Sigmoid colon (tissue), 4 donors: ENCODE results near the gene CALML4.

Experiments
- POLR2AphosphoS5 ChIP-seq, 4 donors: sonication (generic); formaldehyde crosslinking; IDR thresholded peaks; one replicate each; pipeline ENCODE4 v1.6.1; 2017; ENCODE audit warnings: antibody characterized with exemption in 4 of 4
- TF ChIP-seq, protein P1 (sequence below), 4 experiments: fragments of 450-650 bp in 3 of 4; fragments of 200-600 bp in 1 of 4; IDR thresholded peaks; one replicate each; pipeline ENCODE4 v1.5.1; 2016 to 2019; ENCODE audit warnings: antibody characterized with exemption in 4 of 4, mild to moderate bottlenecking in 3 of 4, moderate library complexity in 2 of 4

GRCh38 chr15:68204776-68205557 lies at the start of gene CALML4:
- TF ChIP-seq, protein P1, sequence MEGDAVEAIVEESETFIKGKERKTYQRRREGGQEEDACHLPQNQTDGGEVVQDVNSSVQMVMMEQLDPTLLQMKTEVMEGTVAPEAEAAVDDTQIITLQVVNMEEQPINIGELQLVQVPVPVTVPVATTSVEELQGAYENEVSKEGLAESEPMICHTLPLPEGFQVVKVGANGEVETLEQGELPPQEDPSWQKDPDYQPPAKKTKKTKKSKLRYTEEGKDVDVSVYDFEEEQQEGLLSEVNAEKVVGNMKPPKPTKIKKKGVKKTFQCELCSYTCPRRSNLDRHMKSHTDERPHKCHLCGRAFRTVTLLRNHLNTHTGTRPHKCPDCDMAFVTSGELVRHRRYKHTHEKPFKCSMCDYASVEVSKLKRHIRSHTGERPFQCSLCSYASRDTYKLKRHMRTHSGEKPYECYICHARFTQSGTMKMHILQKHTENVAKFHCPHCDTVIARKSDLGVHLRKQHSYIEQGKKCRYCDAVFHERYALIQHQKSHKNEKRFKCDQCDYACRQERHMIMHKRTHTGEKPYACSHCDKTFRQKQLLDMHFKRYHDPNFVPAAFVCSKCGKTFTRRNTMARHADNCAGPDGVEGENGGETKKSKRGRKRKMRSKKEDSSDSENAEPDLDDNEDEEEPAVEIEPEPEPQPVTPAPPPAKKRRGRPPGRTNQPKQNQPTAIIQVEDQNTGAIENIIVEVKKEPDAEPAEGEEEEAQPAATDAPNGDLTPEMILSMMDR (IDR thresholded peaks at IDR 0.05), result no peak
- peak in 2 of 4 donors; percentile 28 to 53 for TF ChIP-seq POLR2AphosphoS5 (IDR thresholded peaks at IDR 0.05)
